ENCODE measurements around the gene GUK1.

Gene GUK1

DNA sequence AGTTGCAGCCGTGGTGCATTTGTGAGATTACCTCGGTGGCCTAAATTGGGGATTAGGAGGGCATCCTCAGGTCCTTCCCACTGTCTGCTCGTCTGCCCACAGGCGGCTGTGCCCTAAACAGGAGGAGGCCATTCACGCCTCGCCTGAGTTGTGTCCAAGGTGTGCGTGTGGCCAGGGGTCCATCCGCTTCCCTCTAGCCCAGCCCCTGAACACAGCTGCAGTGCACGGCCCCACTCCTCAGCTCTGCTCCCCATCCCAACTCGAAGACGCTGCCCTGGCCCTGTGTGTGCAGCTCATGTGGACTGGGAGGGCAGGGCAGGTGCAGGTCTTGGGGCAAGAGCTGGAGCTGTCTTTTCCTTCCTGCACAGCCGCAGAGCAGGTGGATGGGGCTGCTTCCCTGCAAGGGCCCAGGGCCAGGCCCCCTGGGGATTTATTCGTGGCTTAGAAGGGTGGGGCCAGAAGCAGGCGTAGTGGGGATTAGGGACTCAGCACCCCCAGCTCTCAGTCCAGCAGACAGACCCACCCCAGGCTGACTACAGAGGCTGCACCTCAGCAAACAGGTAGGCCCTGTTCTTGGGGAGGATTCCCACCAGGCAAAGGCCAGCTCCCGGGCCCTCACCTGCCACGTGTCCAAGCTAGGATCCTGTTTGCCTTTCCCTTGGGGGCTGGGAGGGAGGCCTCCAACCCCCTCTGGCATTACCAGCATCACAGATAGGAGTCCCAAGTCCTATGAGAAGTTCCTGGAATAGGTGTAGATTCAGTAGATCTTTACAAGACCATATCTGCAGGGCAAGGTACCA, 4.3 kb downstream of the GUK1 start:
- TF ChIP-seq Cebpa-rat (IDR thresholded peaks at IDR 0.05) = no peak
- no peaks in the 10 kb centered on the region for H3K27me3 ChIP-seq
- peak overlapping the region; percentile 93 to 100 (median 99) for H3K4me2 ChIP-seq
- H3K4me3 ChIP-seq = peak overlapping the region in 2 of 10 experiments; percentile 33 to 41; a peak in 2 of 20 replicates
- peak overlapping the region; percentile 30 to 92 (median 55); a peak in 18 of 22 replicates for H3K9ac ChIP-seq
- H4K20me1 ChIP-seq = peaks cover 81 to 92% (median 90%) of the 10 kb centered on the region in 11 experiments
- peaks cover 29 to 62% (median 45%) of the 10 kb centered on the region in 11 experiments for H3K36me3 ChIP-seq
- H3K9me3 ChIP-seq (replicated peaks in 1 of 11) = no peaks in the 10 kb centered on the region
- peaks cover 73 to 87% (median 79%) of the 10 kb centered on the region in 10 experiments for H3K4me1 ChIP-seq
- no peak overlapping the region; a peak in 1 of 22 replicates for H3K27ac ChIP-seq

DNA sequence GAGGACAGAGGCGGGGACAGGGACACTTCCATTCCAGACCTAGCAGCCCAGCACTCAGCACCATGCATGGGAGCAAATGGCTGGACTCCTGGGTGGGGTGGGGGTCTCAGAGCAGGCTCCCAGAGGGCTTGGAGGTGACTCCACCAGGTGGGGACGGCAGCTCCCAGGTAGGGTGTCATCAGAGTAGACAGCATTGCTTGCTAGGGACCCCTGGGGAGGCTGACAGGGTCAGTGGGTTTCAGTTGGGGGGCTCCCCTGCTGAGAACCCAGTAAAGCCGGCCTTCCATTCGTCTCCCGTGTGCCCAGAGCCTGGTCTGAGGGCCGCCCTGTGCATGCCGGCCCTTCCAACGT, 4.9 kb downstream of the GUK1 start:
- H3K4me3 ChIP-seq = peak overlapping the region in 1 of 10 experiments; percentile 41; a peak in 1 of 20 replicates
- peak overlapping the region in 9 of 11 experiments; percentile 93 to 100 (median 99); a peak in 18 of 22 replicates for H3K4me2 ChIP-seq
- no peak for TF ChIP-seq Cebpa-rat (IDR thresholded peaks at IDR 0.05)
- H3K4me1 ChIP-seq = peaks cover 77 to 90% (median 82%) of the 10 kb centered on the region in 10 experiments
- no peak overlapping the region; a peak in 1 of 22 replicates for H3K27ac ChIP-seq
- H3K9ac ChIP-seq = peak overlapping the region in 9 of 11 experiments; percentile 30 to 92 (median 55); a peak in 11 of 22 replicates
- peaks cover 81 to 98% (median 94%) of the 10 kb centered on the region in 11 experiments for H4K20me1 ChIP-seq
- peaks cover 29 to 68% (median 49%) of the 10 kb centered on the region in 11 experiments for H3K36me3 ChIP-seq
- H3K27me3 ChIP-seq = no peaks in the 10 kb centered on the region
- no peaks in the 10 kb centered on the region for H3K9me3 ChIP-seq (replicated peaks in 1 of 11)

DNA sequence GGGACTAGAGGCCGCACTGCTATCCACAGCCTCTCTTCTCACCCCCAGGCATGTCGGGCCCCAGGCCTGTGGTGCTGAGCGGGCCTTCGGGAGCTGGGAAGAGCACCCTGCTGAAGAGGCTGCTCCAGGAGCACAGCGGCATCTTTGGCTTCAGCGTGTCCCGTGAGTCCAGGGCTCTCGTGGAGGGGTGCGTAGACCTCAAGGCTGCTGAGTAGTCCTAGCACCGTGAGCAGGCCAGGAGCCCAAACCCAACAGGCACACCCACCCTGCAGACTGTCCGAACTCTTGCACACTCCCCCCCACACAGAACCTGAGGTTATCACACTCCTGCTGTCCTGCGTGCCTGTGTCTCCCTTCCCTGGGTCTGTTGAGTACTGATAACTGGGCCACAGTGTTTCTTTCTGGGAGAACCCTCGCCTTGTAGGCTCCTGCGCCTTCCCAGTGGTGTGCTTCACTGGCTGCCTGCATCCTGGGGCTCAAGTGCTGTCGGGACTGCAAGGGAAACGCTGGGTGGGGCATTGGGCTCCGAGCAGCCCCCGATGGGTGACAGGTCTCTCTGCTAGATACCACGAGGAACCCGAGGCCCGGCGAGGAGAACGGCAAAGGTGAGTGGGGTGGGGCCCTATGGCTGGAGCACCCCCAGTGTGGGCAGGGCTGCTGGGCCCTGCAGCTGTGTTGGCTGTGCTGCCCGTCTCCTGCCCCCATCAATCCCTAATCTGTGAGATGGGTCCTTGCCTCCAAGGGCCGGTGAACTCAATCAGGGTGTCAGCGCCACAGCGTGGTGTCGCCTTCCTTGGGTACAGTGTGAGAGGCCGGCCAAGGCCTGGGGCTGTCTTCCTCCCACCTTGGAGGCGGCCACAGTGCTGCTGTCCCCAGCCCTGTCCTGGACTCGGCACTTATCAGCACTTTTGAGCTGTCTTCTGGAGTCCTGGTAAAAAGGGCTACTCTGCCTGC, 5.7 kb downstream of the GUK1 start:
- H3K4me2 ChIP-seq = peak overlapping the region in 6 of 11 experiments; percentile 96 to 100 (median 99); a peak in 8 of 22 replicates
- H4K20me1 ChIP-seq = peaks cover 87 to 100% (median 98%) of the 10 kb centered on the region in 11 experiments
- no peaks in the 10 kb centered on the region for H3K9me3 ChIP-seq (replicated peaks in 1 of 11)
- H3K9ac ChIP-seq = peak overlapping the region in 6 of 11 experiments; percentile 55 to 92 (median 62); a peak in 6 of 22 replicates
- no peak overlapping the region for H3K4me3 ChIP-seq
- TF ChIP-seq Cebpa-rat (IDR thresholded peaks at IDR 0.05) = no peak
- H3K36me3 ChIP-seq = peaks cover 29 to 76% (median 53%) of the 10 kb centered on the region in 11 experiments
- no peak overlapping the region; a peak in 2 of 22 replicates for H3K27ac ChIP-seq
- H3K27me3 ChIP-seq = no peaks in the 10 kb centered on the region
- H3K4me1 ChIP-seq = peaks cover 79 to 98% (median 88%) of the 10 kb centered on the region in 10 experiments

DNA sequence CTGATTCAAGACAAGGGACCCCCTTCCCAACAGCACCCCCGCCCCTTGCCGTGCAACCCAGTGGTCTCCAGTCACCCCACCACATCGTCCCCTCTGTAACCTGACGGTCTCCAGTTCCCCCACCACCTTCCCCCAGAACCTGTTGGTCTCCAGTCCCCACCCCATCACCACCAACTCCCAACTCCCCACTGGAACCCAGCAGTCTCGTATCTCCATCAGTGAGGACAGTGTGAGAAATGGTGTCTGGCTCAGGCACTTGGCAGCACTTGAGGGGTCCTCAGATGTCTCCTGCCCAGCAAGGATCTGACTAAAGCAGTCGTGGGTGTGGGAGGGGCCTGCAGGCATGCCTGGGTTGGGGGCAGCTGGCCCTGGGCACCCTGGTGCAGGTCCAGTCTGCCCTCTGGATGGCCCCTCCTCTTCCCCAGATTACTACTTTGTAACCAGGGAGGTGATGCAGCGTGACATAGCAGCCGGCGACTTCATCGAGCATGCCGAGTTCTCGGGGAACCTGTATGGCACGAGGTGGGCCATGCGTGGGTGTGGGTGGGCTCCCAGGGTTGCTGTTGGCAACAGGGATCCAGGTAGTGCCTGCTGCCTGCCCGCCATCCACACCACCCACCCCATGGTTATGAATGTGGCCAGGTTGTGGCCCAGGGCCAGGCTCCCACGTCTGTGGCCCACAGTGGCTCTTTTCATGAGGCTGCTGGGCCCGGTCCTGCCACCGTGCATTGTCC, 6.5 kb downstream of the GUK1 start:
- Histone ChIP-seq H4K20me1 (peaks cover 82 to 100% (median 97%) of the 10 kb centered on the region in 11 experiments), H3K4me2 (peak overlapping the region in 5 of 11 experiments; percentile 61 to 91 (median 87); a peak in 5 of 22 replicates)
- TF ChIP-seq Cebpa-rat (IDR thresholded peaks at IDR 0.05) = no peak

DNA sequence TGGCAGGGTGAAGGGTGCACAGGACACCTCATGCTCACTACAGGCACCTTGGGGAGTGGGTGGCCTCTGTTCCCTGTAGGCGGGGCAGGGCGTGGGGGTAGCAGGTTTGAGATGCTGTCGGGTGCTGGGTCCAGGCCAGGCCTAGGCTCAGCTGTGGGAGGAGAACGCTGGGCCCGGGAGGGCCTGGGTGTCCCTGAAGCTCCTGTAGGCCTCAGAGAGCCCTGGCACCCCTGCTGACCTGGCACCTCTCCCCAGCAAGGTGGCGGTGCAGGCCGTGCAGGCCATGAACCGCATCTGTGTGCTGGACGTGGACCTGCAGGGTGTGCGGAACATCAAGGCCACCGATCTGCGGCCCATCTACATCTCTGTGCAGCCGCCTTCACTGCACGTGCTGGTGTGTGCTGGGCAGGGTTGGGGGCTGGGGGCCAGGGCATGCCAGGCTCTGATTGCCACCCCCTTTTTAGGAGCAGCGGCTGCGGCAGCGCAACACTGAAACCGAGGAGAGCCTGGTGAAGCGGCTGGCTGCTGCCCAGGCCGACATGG, 7.1 kb downstream of the GUK1 start:
- H3K4me3 ChIP-seq = no peak overlapping the region
- H3K9ac ChIP-seq = peak overlapping the region in 10 of 11 experiments; percentile 16 to 70 (median 60); a peak in 15 of 22 replicates
- H3K27ac ChIP-seq = peak overlapping the region in 2 of 11 experiments; percentile 61 to 72; a peak in 3 of 22 replicates
- H3K36me3 ChIP-seq = peaks cover 29 to 74% (median 53%) of the 10 kb centered on the region in 11 experiments
- H3K9me3 ChIP-seq (replicated peaks in 1 of 11) = no peaks in the 10 kb centered on the region
- H3K4me2 ChIP-seq = peak overlapping the region; percentile 52 to 91 (median 75); a peak in 19 of 22 replicates
- peaks cover 77 to 98% (median 84%) of the 10 kb centered on the region in 10 experiments for H3K4me1 ChIP-seq
- H4K20me1 ChIP-seq = peaks cover 76 to 100% (median 97%) of the 10 kb centered on the region in 11 experiments
- no peak for TF ChIP-seq Cebpa-rat (IDR thresholded peaks at IDR 0.05)
- H3K27me3 ChIP-seq = no peaks in the 10 kb centered on the region

More for the DNA sequence above, 6.5 kb downstream of the GUK1 start:
- peaks cover 77 to 98% (median 88%) of the 10 kb centered on the region in 10 experiments for H3K4me1 ChIP-seq
- peak overlapping the region in 5 of 11 experiments; percentile 7 to 70 (median 63); a peak in 7 of 22 replicates for H3K9ac ChIP-seq
- H3K9me3 ChIP-seq (replicated peaks in 1 of 11) = no peaks in the 10 kb centered on the region
- H3K36me3 ChIP-seq = peaks cover 29 to 78% (median 53%) of the 10 kb centered on the region in 11 experiments
- H3K27ac ChIP-seq = no peak overlapping the region; a peak in 1 of 22 replicates
- H3K27me3 ChIP-seq = no peaks in the 10 kb centered on the region
- no peak overlapping the region for H3K4me3 ChIP-seq

DNA sequence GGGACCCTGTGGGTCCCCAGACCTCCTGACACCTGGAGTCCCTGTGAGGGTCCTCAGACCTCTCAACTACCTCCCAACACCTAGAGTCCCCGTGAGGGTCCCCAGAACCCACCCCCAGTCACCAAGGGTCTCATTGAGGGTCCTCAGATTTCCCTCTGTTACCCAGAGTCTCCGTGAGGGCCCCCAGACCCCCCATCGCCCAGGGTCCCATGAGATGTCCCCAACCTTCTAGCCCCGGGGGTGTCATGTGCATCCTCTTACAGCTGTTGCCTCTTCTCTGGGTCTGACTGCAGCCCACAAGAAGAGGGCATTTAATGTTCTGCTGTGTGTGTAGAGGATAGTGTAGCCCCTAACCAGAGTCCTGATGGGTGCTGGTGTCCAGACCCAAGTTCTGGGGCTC, 7.7 kb downstream of the GUK1 start:
- H3K4me1 ChIP-seq = peaks cover 72 to 98% (median 83%) of the 10 kb centered on the region in 10 experiments
- peak overlapping the region in 10 of 11 experiments; percentile 17 to 72 (median 54); a peak in 17 of 22 replicates for H3K27ac ChIP-seq
- H3K36me3 ChIP-seq = peaks cover 29 to 69% (median 53%) of the 10 kb centered on the region in 11 experiments
- H3K4me3 ChIP-seq = peak overlapping the region in 2 of 10 experiments; percentile 16 to 34; a peak in 2 of 20 replicates
- H3K27me3 ChIP-seq = no peaks in the 10 kb centered on the region
- no peaks in the 10 kb centered on the region for H3K9me3 ChIP-seq (replicated peaks in 1 of 11)
- H3K4me2 ChIP-seq = peak overlapping the region; percentile 52 to 91 (median 75)
- no peak for TF ChIP-seq Cebpa-rat (IDR thresholded peaks at IDR 0.05)
- H3K9ac ChIP-seq = peak overlapping the region; percentile 32 to 70 (median 58); a peak in 20 of 22 replicates
- peaks cover 70 to 100% (median 97%) of the 10 kb centered on the region in 11 experiments for H4K20me1 ChIP-seq

DNA sequence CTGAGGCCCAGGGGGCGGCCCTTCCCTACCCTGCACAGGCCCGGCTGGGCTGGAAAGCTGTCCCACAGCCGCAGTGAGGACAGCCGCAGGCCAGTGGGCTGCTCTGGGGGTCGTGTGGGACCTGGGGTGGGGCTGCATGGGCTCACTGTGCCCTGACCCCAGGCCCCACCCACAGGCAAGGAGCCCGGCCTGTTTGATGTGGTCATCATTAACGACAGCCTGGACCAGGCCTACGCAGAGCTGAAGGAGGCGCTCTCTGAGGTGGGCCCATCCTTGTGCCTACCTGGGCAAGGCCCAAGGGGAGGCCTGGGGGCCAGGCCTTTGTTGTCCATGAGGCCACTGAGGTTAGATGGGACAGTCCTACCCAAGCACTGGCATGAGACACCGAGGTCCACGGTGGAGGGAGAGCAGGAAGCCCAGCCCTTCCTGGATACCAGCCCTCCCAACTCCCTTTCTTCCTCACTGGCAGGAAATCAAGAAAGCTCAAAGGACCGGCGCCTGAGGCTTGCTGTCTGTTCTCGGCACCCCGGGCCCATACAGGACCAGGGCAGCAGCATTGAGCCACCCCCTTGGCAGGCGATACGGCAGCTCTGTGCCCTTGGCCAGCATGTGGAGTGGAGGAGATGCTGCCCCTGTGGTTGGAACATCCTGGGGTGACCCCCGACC, 8.2 kb downstream of the GUK1 start:
- Histone ChIP-seq H3K27ac (peak overlapping the region in 10 of 11 experiments; percentile 17 to 72 (median 54); a peak in 19 of 22 replicates), H4K20me1 (peaks cover 65 to 100% (median 93%) of the 10 kb centered on the region in 11 experiments), H3K36me3 (peaks cover 29 to 66% (median 53%) of the 10 kb centered on the region in 11 experiments), H3K9ac (peak overlapping the region; percentile 32 to 70 (median 58); a peak in 21 of 22 replicates), H3K4me2 (peak overlapping the region; percentile 52 to 91 (median 75)), H3K9me3 (replicated peaks in 1 of 11) (no peaks in the 10 kb centered on the region), H3K27me3 (no peaks in the 10 kb centered on the region), H3K4me3 (peak overlapping the region in 2 of 10 experiments; percentile 16 to 34; a peak in 4 of 20 replicates), H3K4me1 (peaks cover 67 to 95% (median 82%) of the 10 kb centered on the region in 10 experiments)
- no peak for TF ChIP-seq Cebpa-rat (IDR thresholded peaks at IDR 0.05)
